Measurements from ENCODE around the gene SPTBN5.

GRCh38 chr15:41900526-41901380, 6.9 kb upstream of the SPTBN5 start:
- TF ChIP-seq CTCF (IDR thresholded peaks at IDR 0.05): no peak
- no peak for TF ChIP-seq EZH2 (IDR thresholded peaks at IDR 0.05; ENCODE audit: borderline replicate concordance, insufficient read depth, low read depth, low read length, poor library complexity, severe bottlenecking)

Data from B cell (primary cell).